ENCODE data around the gene SEC61A1.

The SEC61A1 gene

GRCh38 chr3:128077202-128077624 lies 25.0 kb downstream of the SEC61A1 start:
- FAIRE-seq (no peak), DNase-seq (ENCODE audit: low spot score) (no peak)

GRCh38 chr3:128077665-128078064 lies 25.4 kb downstream of the SEC61A1 start:
- FAIRE-seq (no peak), DNase-seq (ENCODE audit: low spot score) (no peak)

- FAIRE-seq: no peak
- no peak for DNase-seq (ENCODE audit: low spot score)
Observed at GRCh38 chr3:128078322-128078721, 26.1 kb downstream of the SEC61A1 start.

GRCh38 chr3:128078875-128079274 lies 26.6 kb downstream of the SEC61A1 start:
- FAIRE-seq (no peak), DNase-seq (ENCODE audit: low spot score) (no peak)

- FAIRE-seq (no peak), DNase-seq (ENCODE audit: low spot score) (no peak)
Observed at GRCh38 chr3:128079823-128080222, 27.6 kb downstream of the SEC61A1 start.

GRCh38 chr3:128080323-128081080 lies 28.3 kb downstream of the SEC61A1 start:
- FAIRE-seq: peak; percentile 32
- DNase-seq (ENCODE audit: low spot score): peak; percentile 55

- no peak for DNase-seq (ENCODE audit: low spot score)
- FAIRE-seq: no peak
Observed at GRCh38 chr3:128081226-128081625, 29.0 kb downstream of the SEC61A1 start.

- FAIRE-seq: no peak
- no peak for DNase-seq (ENCODE audit: low spot score)
Observed at GRCh38 chr3:128081846-128082245, 29.6 kb downstream of the SEC61A1 start.

GRCh38 chr3:128082546-128082945 lies 30.3 kb downstream of the SEC61A1 start:
- DNase-seq (ENCODE audit: low spot score) (no peak), FAIRE-seq (no peak)

- no peak for DNase-seq (ENCODE audit: low spot score)
- no peak for FAIRE-seq
Observed at GRCh38 chr3:128083396-128083795, 31.2 kb downstream of the SEC61A1 start.

- FAIRE-seq (no peak), DNase-seq (ENCODE audit: low spot score) (no peak)
Observed at GRCh38 chr3:128083980-128084674, 31.9 kb downstream of the SEC61A1 start.

- DNase-seq (ENCODE audit: low spot score) (no peak), FAIRE-seq (no peak)
Observed at GRCh38 chr3:128084675-128085021, 32.4 kb downstream of the SEC61A1 start.

- no peak for DNase-seq (ENCODE audit: low spot score)
Observed at GRCh38 chr3:128089135-128089534, 36.9 kb downstream of the SEC61A1 start.

GRCh38 chr3:128091586-128091985 lies 39.3 kb downstream of the SEC61A1 start:
- no peak for FAIRE-seq
- no peak for DNase-seq (ENCODE audit: low spot score)

More at GRCh38 chr3:128089135-128089534, 36.9 kb downstream of the SEC61A1 start:
- FAIRE-seq: no peak

GRCh38 chr3:128094295-128095151 lies 42.3 kb downstream of the SEC61A1 start:
- FAIRE-seq: no peak
- DNase-seq (ENCODE audit: low spot score): no peak

- FAIRE-seq: peak; percentile 81
- DNase-seq (ENCODE audit: low spot score): peak; percentile 80
Observed at GRCh38 chr3:128095222-128095703, 43.0 kb downstream of the SEC61A1 start.

GRCh38 chr3:128098234-128098633 lies 46.0 kb downstream of the SEC61A1 start:
- FAIRE-seq (no peak), DNase-seq (ENCODE audit: low spot score) (no peak)

- DNase-seq (ENCODE audit: low spot score) (no peak), FAIRE-seq (no peak)
Observed at GRCh38 chr3:128100161-128100560, 47.9 kb downstream of the SEC61A1 start.

- DNase-seq (ENCODE audit: low spot score) (no peak), FAIRE-seq (no peak)
Observed at GRCh38 chr3:128100638-128101037, 48.4 kb downstream of the SEC61A1 start.

- FAIRE-seq (no peak), DNase-seq (ENCODE audit: low spot score) (no peak)
Observed at GRCh38 chr3:128103136-128103676, 51.0 kb downstream of the SEC61A1 start.

- DNase-seq (ENCODE audit: low spot score): no peak
- no peak for FAIRE-seq
Observed at GRCh38 chr3:128107834-128108233, 55.6 kb downstream of the SEC61A1 start.

Measured in urothelium cell line (cell line).